ENCODE results near the gene IFTAP.
A peak's percentile ranks its signal among the peaks of the same experiment; 100 is the strongest.
"Not testable (repeated sequence)": the region's sequence is repeated elsewhere in the genome, so short reads cannot be mapped to it uniquely, and the experiment has no call there.

The IFTAP gene

GRCh38 chr11:36594316-36594989, at the start of gene IFTAP:
IFTAP (plus strand) TSS chr11:36594502; CDS start chr11:36610104, 15,602 bp downstream.
- DNase-seq = peak; percentile 1

- no peak for DNase-seq
Observed at GRCh38 chr11:36550385-36551115, 43.8 kb upstream of the IFTAP start.

- DNase-seq = not testable (repeated sequence)
Observed at GRCh38 chr11:36557390-36557789, 36.9 kb upstream of the IFTAP start.

- DNase-seq = no peak
Observed at GRCh38 chr11:36557991-36558390, 36.3 kb upstream of the IFTAP start.

- DNase-seq = no peak
Observed at GRCh38 chr11:36558571-36559413, 35.5 kb upstream of the IFTAP start.

GRCh38 chr11:36564376-36565030, 29.8 kb upstream of the IFTAP start:
- DNase-seq = peak; percentile 12 to 39

- DNase-seq = no peak
Observed at GRCh38 chr11:36565031-36565610, 29.2 kb upstream of the IFTAP start.

- DNase-seq = no peak
Observed at GRCh38 chr11:36566407-36567053, 27.8 kb upstream of the IFTAP start.

GRCh38 chr11:36567694-36568093, 26.6 kb upstream of the IFTAP start, which contains the start of gene RAG1:
RAG1 (plus strand) TSS chr11:36568007; CDS start chr11:36573305, 5,298 bp downstream.
- no peak for DNase-seq

GRCh38 chr11:36569095-36569494, 25.2 kb upstream of the IFTAP start:
- no peak for DNase-seq

- no peak for DNase-seq
Observed at GRCh38 chr11:36574486-36574885, 19.8 kb upstream of the IFTAP start.

- no peak for DNase-seq
Observed at GRCh38 chr11:36577373-36577772, 16.9 kb upstream of the IFTAP start.

- DNase-seq = no peak
Observed at GRCh38 chr11:36577859-36578258, 16.4 kb upstream of the IFTAP start.

GRCh38 chr11:36578458-36578857, 15.8 kb upstream of the IFTAP start:
- DNase-seq = no peak

GRCh38 chr11:36581536-36581935, 12.8 kb upstream of the IFTAP start:
- DNase-seq = no peak

- DNase-seq = no peak
Observed at GRCh38 chr11:36583667-36584066, 10.6 kb upstream of the IFTAP start.

GRCh38 chr11:36586543-36586942, 7.8 kb upstream of the IFTAP start:
- DNase-seq = no peak

GRCh38 chr11:36588099-36588498, 6.2 kb upstream of the IFTAP start:
- no peak for DNase-seq

- no peak for DNase-seq
Observed at GRCh38 chr11:36590513-36590912, 3.8 kb upstream of the IFTAP start.

GRCh38 chr11:36591433-36591832, 2.9 kb upstream of the IFTAP start:
- no peak for DNase-seq

- DNase-seq = no peak
Observed at GRCh38 chr11:36596880-36597279, 2.6 kb downstream of the IFTAP start.

- DNase-seq = no peak
Observed at GRCh38 chr11:36598051-36598450, 3.7 kb downstream of the IFTAP start, which contains the start of gene RAG2. RAG2 (minus strand) TSS chr11:36598236; CDS start chr11:36594168, 4,068 bp downstream.

Data from activated CD4-positive, alpha-beta T cell treated with anti-CD3 and anti-CD28 coated beads for 4 hours (primary cell).